Mesenchymal stem cell (in vitro differentiated cells and primary cell): ENCODE results near the gene AKT1.
A peak's percentile ranks its signal among the peaks of the same experiment; 100 is the strongest.

Experiments
- DNase-seq: peaks from one replicate; pipeline ENCODE4 v3.0.0-alpha.2; 2013
- H2AFZ ChIP-seq: one replicate; pipeline ENCODE4 v1.6.1; 2013; ENCODE audit warnings: low read depth, mild to moderate bottlenecking, control low read depth, inconsistent platforms, low read length, moderate library complexity
- H2AK5ac ChIP-seq: 2 replicates; pipeline ENCODE4 v1.6.1; 2013; ENCODE audit warnings: low read length, moderate library complexity, mild to moderate bottlenecking, inconsistent platforms; ENCODE audit not compliant: severe bottlenecking
- H2BK120ac ChIP-seq: one replicate; pipeline ENCODE4 v1.6.1; 2013; ENCODE audit warnings: low read depth, mild to moderate bottlenecking, inconsistent platforms, low read length, moderate library complexity
- H2BK12ac ChIP-seq, 2 experiments: one replicate each; pipeline ENCODE4 v1.6.1; 2013; ENCODE audit warnings: inconsistent platforms in 2 of 2, low read length in 2 of 2, mild to moderate bottlenecking in 2 of 2, moderate library complexity in 2 of 2, control low read depth in 1 of 2
- H2BK15ac ChIP-seq: one replicate; pipeline ENCODE4 v1.6.1; 2013; ENCODE audit warnings: mild to moderate bottlenecking, low read depth, inconsistent platforms; ENCODE audit not compliant: poor library complexity, severe bottlenecking
- H2BK5ac ChIP-seq: 2 replicates; pipeline ENCODE4 v1.6.1; 2013; ENCODE audit warnings: low read depth, mild to moderate bottlenecking, low read length, control low read depth, inconsistent platforms; ENCODE audit not compliant: poor library complexity, severe bottlenecking
- H3K14ac ChIP-seq, 2 experiments: one replicate each; pipeline ENCODE4 v1.6.1; 2013; ENCODE audit warnings: inconsistent platforms in 2 of 2, low read length in 2 of 2, control low read depth in 1 of 2, mild to moderate bottlenecking in 1 of 2, moderate library complexity in 1 of 2
- H3K18ac ChIP-seq, 2 experiments: one replicate each; pipeline ENCODE4 v1.6.1; 2013; ENCODE audit warnings: inconsistent platforms in 2 of 2, low read length in 2 of 2, control low read depth in 1 of 2, low read depth in 1 of 2, mild to moderate bottlenecking in 1 of 2
- H3K23ac ChIP-seq, 2 experiments: one replicate each; pipeline ENCODE4 v1.6.1; 2013; ENCODE audit warnings: inconsistent platforms in 2 of 2, low read length in 2 of 2, mild to moderate bottlenecking in 2 of 2, moderate library complexity in 2 of 2, control low read depth in 1 of 2
- H3K27ac ChIP-seq: 2 replicates; pipeline ENCODE4 v1.5.1; 2013; ENCODE audit warnings: mild to moderate bottlenecking, moderate library complexity, low read length, control low read depth, inconsistent platforms; ENCODE audit not compliant: poor library complexity, severe bottlenecking
- H3K27me3 ChIP-seq, 2 experiments: 2 replicates each; pipeline versions ENCODE4 v1.6.1 to v1.7.0; 2013; ENCODE audit warnings: low read length in 2 of 2, mild to moderate bottlenecking in 2 of 2, moderate library complexity in 2 of 2, control low read depth in 1 of 2, inconsistent platforms in 1 of 2; ENCODE audit not compliant: control insufficient read depth in 1 of 2, insufficient read depth in 1 of 2
- H3K36me3 ChIP-seq, 2 experiments: 2 replicates each; pipeline versions ENCODE4 v1.6.1 to v1.7.0; 2013; ENCODE audit warnings: low read length in 2 of 2, control low read depth in 1 of 2, inconsistent platforms in 1 of 2, low read depth in 1 of 2, mild to moderate bottlenecking in 1 of 2; ENCODE audit not compliant: insufficient read depth in 2 of 2, control insufficient read depth in 1 of 2
- H3K4ac ChIP-seq, 2 experiments: one replicate each; pipeline ENCODE4 v1.6.1; 2013; ENCODE audit warnings: inconsistent platforms in 2 of 2, low read length in 2 of 2, mild to moderate bottlenecking in 2 of 2, moderate library complexity in 2 of 2, control low read depth in 1 of 2, low read depth in 1 of 2
- H3K4me1 ChIP-seq: 2 replicates; pipeline ENCODE4 v1.6.1; 2013; ENCODE audit warnings: low read depth, low read length, control low read depth; ENCODE audit not compliant: control insufficient read depth, insufficient read depth
- H3K4me2 ChIP-seq: 2 replicates; pipeline ENCODE4 v1.6.1; 2013; ENCODE audit warnings: low read length, mild to moderate bottlenecking, inconsistent platforms; ENCODE audit not compliant: poor library complexity, severe bottlenecking
- H3K4me3 ChIP-seq, 2 experiments: 2 replicates each; pipeline versions ENCODE4 v1.5.1 to v1.7.0; 2013; ENCODE audit warnings: low read length in 2 of 2, mild to moderate bottlenecking in 2 of 2, control low read depth in 1 of 2, low read depth in 1 of 2; ENCODE audit not compliant: insufficient read depth in 1 of 2
- H3K79me1 ChIP-seq: replicated peaks from 2 replicates; pipeline ENCODE4 v1.6.1; 2013; ENCODE audit warnings: mild to moderate bottlenecking, control low read depth, low read length, inconsistent platforms; ENCODE audit not compliant: poor library complexity, severe bottlenecking
- H3K9ac ChIP-seq: 2 replicates; pipeline ENCODE4 v1.7.0; 2013; ENCODE audit warnings: mild to moderate bottlenecking, low read length, moderate library complexity
- H3K9me3 ChIP-seq: 2 replicates; pipeline ENCODE4 v1.7.0; 2013; ENCODE audit warnings: mild to moderate bottlenecking, low read length; ENCODE audit not compliant: control insufficient read depth
- H4K8ac ChIP-seq: one replicate; pipeline ENCODE4 v1.6.1; 2013; ENCODE audit warnings: inconsistent platforms, mild to moderate bottlenecking, low read length, moderate library complexity
- H4K91ac ChIP-seq: one replicate; pipeline ENCODE4 v1.6.1; 2013; ENCODE audit warnings: mild to moderate bottlenecking, low read length, inconsistent platforms
- WGBS: methylation state at CpG from one replicate; pipeline ENCODE4 v1.1.7; 2013; ENCODE audit warnings: mixed read lengths; 5-methylcytosine and 5-hydroxymethylcytosine counted together

Gene AKT1

DNA sequence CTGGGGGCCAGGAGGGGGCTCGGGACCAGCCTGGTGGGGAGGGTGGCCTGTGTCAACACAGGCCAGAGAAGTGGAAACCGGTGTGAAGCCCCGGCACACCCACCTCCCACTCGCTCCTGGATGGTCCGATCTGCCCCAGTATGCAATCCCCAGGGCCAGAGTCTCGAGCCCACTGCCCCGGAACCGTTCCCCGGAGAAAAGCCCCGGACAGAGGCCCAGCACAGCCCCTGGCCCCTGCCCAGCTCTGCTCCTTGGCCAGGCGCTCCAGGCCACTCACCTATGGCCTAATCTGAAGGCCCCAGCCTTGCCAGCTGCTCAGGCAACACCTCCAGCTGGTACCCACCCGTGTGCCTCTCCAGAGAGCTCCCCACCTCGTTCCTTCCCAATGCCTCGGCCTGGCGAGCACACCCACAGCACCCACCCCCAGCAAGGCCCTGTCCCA is 17.7 kb downstream of the AKT1 start:
- no peak overlapping the region for H3K23ac ChIP-seq
- H4K8ac ChIP-seq: no peak overlapping the region
- no peak overlapping the region for H3K9ac ChIP-seq
- H3K36me3 ChIP-seq: peaks cover 22 to 98% of the 10 kb centered on the region in 2 experiments
- H2AK5ac ChIP-seq: no peak overlapping the region
- no peak overlapping the region for H2AFZ ChIP-seq
- H3K4ac ChIP-seq: no peak overlapping the region
- H2BK15ac ChIP-seq: no peak overlapping the region
- H3K4me2 ChIP-seq: no peak overlapping the region
- no peak overlapping the region for H2BK5ac ChIP-seq
- H3K27me3 ChIP-seq: no peaks in the 10 kb centered on the region
- no peak overlapping the region for H4K91ac ChIP-seq
- H2BK120ac ChIP-seq: no peak overlapping the region
- no peak overlapping the region for H3K14ac ChIP-seq
- no peak overlapping the region for H2BK12ac ChIP-seq
- H3K4me1 ChIP-seq: peaks cover 25% of the 10 kb centered on the region
- no peaks in the 10 kb centered on the region for H3K9me3 ChIP-seq
- 89% methylated on average over 15 of the region's 15 CpGs for WGBS
- no peak for DNase-seq
- no peak overlapping the region for H3K18ac ChIP-seq
- no peak overlapping the region for H3K27ac ChIP-seq
- H3K4me3 ChIP-seq: no peak overlapping the region
- peaks cover 48% of the 10 kb centered on the region for H3K79me1 ChIP-seq

- no peak overlapping the region for H3K4me3 ChIP-seq
- no peak overlapping the region for H2BK12ac ChIP-seq
- no peak overlapping the region for H2BK5ac ChIP-seq
- no peak overlapping the region for H2AFZ ChIP-seq
- H3K4ac ChIP-seq: no peak overlapping the region
- no peaks in the 10 kb centered on the region for H3K9me3 ChIP-seq
- no peak overlapping the region for H3K27ac ChIP-seq
- H3K9ac ChIP-seq: no peak overlapping the region
- 88% methylated on average over 15 of the region's 16 CpGs for WGBS
- H2BK15ac ChIP-seq: peak overlapping the region; percentile 20
- no peak overlapping the region for H3K18ac ChIP-seq
- H4K8ac ChIP-seq: no peak overlapping the region
- H4K91ac ChIP-seq: no peak overlapping the region
- peaks cover 28 to 98% of the 10 kb centered on the region in 2 experiments for H3K36me3 ChIP-seq
- H3K4me1 ChIP-seq: peaks cover 25% of the 10 kb centered on the region
- no peak overlapping the region for H3K14ac ChIP-seq
- no peak overlapping the region for H3K4me2 ChIP-seq
- H3K23ac ChIP-seq: no peak overlapping the region
- no peaks in the 10 kb centered on the region for H3K27me3 ChIP-seq
- no peak overlapping the region for H2AK5ac ChIP-seq
- H3K79me1 ChIP-seq: peaks cover 42% of the 10 kb centered on the region
- H2BK120ac ChIP-seq: no peak overlapping the region
- no peak for DNase-seq
Measured at GRCh38 chr14:104776961-104777807, 18.4 kb downstream of the AKT1 start.

GRCh38 chr14:104776481-104776880 is 19.1 kb downstream of the AKT1 start:
- 97% methylated on average over 15 of the region's 15 CpGs for WGBS
- Histone ChIP-seq H3K4me2 (no peak overlapping the region), H2AFZ (no peak overlapping the region), H3K18ac (no peak overlapping the region), H3K14ac (no peak overlapping the region), H3K79me1 (peaks cover 37% of the 10 kb centered on the region), H3K23ac (no peak overlapping the region), H3K27ac (no peak overlapping the region), H3K4ac (no peak overlapping the region), H3K4me1 (peaks cover 21% of the 10 kb centered on the region), H3K9me3 (no peaks in the 10 kb centered on the region), H3K9ac (no peak overlapping the region), H2AK5ac (no peak overlapping the region), H2BK15ac (peak overlapping the region; percentile 20), H3K4me3 (no peak overlapping the region), H3K27me3 (no peaks in the 10 kb centered on the region), H2BK120ac (no peak overlapping the region), H2BK5ac (no peak overlapping the region), H3K36me3 (peaks cover 35 to 98% of the 10 kb centered on the region in 2 experiments), H4K8ac (no peak overlapping the region), H2BK12ac (no peak overlapping the region), H4K91ac (no peak overlapping the region)
- DNase-seq: no peak

DNA sequence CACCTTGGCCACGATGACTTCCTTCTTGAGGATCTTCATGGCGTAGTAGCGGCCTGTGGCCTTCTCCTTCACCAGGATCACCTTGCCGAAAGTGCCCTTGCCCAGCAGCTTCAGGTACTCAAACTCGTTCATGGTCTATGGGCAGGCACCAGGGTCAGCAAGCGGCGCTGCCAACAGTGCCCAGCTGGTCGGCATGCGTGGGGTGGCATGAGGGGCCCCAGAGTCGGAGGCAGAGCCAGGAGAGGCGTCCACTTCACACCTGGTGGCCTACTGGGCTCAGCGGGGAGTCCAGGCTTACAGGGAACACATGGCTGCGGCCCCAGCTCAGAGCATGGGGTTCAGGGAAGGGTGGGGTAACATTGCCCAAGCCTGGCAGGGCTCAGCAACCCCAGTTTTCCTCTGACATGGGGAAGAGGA is 20.5 kb downstream of the AKT1 start:
- Histone ChIP-seq H3K27me3 (no peaks in the 10 kb centered on the region), H3K4ac (no peak overlapping the region), H3K9ac (no peak overlapping the region), H4K91ac (no peak overlapping the region), H3K14ac (no peak overlapping the region), H2BK15ac (no peak overlapping the region), H3K9me3 (no peaks in the 10 kb centered on the region), H3K23ac (no peak overlapping the region), H3K79me1 (peaks cover 31% of the 10 kb centered on the region), H2BK120ac (no peak overlapping the region), H3K4me1 (peaks cover 18% of the 10 kb centered on the region), H4K8ac (no peak overlapping the region), H2BK12ac (no peak overlapping the region), H2AFZ (no peak overlapping the region), H3K4me2 (no peak overlapping the region), H3K18ac (no peak overlapping the region), H3K36me3 (peaks cover 49 to 98% of the 10 kb centered on the region in 2 experiments), H3K27ac (no peak overlapping the region), H2BK5ac (no peak overlapping the region), H3K4me3 (no peak overlapping the region), H2AK5ac (no peak overlapping the region)
- no peak for DNase-seq
- WGBS: 99% methylated on average over 13 of the region's 13 CpGs
